ENCODE data around the gene WDFY4.

The WDFY4 gene

DNA sequence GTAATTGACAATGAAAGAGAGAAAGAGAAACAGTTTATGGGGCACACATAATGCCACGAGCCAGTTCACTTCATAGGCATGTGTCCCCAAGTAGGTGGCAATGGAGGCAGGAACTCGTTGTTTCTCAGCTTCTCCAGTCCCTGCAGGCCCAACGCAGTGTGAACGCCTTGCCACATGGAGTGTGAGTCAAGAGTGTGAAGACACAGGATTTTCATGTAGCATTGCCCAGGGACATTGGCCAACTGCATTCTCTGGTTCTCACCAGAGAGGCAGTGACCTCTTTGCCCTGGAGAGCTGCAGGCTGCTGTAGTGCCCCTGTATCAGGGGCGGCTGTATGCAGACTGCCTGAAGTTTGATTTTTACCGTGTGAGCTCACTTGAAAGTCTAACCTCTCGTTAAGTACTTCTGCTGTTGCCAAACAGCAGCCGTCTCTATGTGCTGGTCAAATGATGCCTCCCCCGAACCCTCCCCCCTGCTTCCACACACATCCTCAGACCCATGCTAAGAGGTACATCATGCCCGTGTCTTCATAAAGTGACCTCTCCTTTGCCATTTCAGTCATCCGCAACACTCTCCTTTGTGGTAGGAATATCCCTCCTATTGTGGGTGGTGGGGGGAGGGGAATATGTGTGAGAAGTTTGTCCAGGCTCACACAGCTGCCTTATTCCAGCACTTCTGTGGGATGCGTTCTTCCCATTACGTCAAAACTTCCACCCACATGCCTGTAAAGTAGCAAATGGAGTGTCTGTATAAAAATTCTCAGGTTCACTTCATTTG lies 242.3 kb downstream of the WDFY4 start:
- no peak for DNase-seq

DNA sequence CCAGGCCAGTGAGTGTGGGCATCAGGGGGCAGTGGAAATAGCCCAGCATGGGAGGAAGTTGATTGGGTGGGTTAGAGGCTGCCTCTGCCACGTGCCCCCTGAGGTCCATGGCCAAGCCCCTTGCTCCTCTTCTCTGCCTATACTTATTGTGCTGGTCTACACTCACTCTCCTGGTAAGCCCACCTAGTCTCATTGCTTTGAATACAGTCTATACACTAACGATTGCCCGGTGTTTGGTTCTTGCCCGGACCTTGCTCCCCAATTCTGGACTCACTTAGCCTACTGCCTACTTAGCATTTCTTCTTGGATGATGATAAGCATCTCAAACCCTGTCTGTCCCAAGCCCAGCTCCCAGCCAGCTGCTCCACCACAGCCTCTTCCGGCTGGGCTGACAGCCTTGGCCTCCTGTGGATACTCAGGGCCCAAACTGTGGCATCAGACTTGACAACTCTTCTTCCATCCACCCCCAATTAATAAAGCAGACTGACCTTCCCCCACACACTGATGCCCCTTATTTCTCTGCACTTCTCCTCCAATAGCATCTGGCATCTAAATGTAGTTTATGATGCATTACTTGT lies 244.8 kb downstream of the WDFY4 start:
- DNase-seq = no peak

DNA sequence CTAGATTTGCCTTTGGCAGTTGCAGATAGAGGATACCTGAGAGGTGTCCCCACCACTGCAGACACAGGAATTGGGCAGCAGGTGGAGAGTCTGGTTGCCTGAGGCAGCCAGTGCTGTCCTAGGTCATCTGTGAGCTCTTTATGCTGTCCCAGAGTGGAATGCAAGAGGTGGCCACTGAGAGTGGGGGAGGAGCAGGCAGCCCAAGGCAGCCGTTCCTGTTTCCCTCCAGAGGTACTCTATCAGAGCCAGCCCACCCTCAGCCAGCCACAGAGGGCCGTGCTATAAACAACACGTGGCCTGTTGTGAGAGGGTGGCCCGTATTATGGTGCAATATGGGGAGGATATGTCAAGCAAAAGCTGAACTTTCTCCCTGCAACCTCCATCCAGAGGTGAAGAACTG lies 246.5 kb downstream of the WDFY4 start:
- DNase-seq = no peak

DNA sequence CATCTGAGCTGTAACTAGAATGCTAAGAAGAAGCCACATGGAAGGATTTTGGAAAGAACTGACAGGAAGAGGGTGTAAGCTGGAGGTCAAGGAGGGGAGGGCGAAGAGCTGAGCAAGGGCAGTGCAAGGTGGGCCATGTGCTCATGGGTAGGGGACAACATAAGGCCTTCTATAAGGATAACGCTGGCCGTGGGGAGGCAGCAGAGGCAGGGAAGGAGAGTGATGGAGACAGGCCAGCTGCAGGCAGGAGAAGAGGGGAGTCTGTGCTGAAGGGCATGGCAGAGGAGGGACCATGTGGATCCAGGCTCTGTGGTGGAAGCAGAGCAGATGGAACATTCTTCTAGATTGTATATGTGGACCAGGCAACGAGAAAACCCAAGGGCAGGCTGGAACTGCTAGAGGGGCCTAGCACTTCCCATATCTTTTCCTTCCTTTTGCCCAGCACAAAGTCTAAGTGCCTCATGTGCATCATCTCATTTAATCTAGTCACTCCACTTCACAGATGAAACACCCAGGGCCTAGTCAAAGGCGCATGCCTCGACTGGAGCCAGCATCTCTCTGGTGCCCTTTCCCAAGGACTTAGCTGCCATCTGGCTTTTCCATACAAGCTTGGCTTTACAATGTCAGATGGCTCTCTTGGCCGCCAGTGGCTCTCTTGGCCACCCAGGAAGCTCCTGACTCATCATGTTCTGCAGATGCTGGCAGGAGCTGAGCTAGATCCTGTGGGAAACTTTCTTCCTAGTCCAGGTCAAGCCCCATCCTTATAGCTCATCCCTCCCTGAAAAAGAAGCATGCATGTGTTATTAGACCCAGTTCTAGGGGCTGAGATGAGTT lies 248.4 kb downstream of the WDFY4 start:
- DNase-seq = no peak

DNA sequence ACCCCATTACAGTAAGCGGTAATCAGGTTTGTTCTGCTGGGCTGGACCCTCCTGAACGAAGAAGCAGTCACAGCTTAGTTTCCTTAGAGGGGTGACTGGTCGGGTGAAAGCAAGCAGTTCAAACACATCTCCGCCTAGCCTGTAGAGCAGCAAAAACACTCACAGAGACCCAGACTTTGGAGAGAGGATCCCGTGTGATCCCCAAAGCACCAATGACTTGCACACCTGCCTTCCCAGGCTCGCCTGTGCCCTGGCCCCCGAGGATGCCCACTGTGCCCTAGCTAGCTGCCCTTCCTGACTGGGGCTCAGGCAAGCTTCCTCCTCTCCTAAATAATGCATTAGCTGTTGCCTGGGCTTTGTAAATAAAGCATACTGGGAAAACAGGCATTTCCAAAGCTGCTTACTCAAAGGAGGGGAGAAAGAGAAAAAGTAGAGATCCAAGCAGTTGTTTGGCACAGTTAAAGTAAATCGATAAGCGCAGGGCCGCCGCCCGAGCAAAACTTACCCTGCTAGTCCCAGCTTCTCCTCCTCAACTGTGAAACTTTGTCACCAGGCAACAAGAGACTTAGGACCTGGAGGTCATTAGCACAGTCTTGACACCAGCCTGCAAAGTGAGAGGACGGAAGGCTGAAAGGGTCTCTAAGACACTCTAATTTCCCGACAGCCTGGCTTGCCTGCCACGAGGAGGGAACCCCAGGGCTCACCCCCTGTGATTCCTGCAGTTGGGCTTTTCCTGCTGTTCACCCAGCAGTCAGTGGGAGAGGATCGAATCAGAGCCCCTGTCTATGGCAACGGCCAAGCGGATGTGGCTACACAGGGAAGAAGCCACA lies 250.2 kb downstream of the WDFY4 start:
- DNase-seq = no peak

DNA sequence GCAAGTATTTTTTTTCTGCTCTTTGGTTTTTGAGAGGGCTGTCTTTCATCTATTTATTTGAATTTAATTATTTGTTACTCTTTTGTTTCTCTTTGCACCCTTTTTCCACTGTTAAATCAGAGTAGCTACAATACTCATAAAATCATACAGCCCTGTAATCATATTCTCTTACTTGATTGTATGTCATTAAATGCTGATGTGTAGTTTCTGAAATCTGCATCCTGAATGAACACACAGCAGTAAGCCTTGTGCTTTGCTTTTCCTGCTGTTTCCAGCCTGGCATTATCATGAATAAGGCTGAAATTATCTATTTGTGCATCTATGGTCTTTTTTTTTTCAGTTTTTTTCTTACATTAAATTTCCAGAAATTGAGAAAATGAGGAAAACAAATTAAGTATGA lies 250.9 kb downstream of the WDFY4 start:
- no peak for DNase-seq

DNA sequence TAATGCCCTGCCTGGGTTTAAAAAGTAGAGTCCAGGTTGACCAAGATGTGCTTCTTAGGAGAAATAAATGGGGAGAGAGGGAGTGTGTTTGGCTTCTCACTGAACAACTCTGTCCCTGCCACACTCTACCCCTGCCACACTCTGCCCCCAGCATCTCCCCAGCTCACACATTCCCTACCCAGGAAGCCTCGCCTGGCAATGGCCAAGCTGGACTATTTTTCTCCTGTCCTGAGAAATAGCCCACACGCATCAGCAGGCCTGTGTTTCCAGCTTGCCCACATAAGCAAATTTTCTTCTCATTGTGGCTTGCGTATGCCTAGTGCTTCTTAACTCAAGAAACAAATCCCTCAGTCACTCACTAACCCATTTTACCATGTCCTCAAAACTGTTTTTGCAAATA lies 253.1 kb downstream of the WDFY4 start:
- no peak for DNase-seq

DNA sequence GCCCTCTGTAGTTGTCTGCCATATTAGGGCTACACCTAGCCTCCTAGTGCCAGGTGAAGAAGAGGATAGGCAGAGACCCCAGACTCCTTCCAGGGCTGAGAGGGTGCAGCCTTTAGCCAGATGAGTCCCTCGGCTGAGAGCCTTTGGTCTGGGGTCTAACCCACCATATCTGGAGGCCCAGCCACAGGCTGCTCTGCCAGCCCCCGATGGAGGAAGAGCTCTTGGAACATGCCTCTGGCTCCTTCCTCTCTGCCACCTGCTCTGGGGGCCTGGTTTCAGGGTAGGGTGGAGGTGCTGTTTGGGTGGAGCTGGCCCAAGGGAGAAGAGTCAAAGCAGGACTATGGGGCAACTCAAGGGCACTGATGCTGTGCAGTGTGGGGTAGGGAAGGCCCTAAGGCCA lies 253.6 kb downstream of the WDFY4 start:
- no peak for DNase-seq

DNA sequence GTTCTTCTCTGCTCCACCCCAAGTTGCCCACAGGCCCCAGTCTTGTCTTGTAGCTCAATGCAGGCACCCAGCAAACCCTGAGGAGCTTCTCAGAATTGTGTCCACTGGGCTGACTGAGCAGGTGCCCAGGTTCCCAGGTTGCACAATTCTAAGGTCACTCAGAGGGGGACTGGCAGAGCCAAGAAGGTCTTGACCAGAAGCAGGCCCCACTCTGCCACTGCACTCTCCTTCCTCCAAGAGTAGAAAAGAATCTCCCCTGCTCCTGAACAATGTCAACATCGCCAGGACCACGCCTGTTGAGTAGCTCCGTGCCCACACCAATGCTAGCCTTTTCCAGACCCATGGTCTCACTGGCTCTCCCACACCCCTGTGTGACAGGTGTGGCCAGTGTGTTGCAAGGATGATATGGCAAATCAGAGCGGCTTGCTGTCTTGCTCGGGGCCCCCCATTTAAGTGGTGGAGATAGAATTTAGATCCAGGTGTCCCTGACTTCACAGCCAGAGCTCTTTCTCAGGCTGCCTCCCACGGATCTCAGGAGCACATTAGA lies 254.4 kb downstream of the WDFY4 start:
- no peak for DNase-seq

DNA sequence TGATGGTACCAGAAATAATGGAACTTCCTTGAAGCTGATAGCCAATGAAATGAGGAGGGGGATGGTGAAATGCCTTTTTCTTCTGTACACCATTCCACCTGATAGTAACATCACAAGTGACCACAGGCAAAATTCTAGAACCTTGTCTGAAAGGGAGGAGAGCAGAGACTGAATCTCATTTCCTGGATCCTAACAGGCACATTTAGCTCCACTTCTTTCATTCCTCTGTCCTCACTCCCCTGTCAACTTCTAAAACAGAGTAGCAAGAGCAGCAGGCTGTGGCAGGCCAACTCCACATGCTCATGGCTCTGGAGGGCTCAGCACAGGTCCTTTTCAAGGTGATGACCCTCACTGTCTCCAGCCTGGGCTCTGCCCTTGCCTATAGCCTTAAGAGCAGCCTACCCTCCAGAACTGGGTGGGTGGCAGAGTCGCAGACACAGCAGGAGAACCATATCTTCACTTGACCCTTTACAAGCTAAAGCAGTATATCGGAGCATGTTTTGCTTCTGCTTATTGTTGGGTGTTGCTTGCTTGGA lies 255.2 kb downstream of the WDFY4 start, which contains the start of gene LRRC18:
TSS of gene LRRC18 (minus strand) at position 51 of the 536 bp plus-strand sequence. CDS start 25,685 bp downstream, outside the sequence.
- no peak for DNase-seq

DNA sequence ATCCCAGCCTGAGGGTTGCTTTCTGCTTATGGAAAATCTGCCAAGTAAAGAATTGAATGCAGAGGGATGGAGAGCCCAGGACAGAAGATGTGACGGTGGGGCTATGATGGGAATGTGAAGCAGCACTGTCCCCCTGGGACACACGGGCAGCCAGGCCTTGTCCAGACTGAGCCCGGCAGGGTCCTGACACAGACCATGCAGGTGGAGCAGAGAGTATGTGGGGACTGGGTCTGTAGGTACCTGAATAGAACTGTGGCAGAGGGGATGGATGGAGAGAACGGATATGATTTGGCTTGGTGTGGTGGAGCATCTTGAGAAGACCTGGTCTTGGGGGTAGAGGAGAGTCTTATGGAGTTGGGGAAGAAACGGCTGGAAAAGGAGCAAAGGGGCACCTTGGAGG lies 255.7 kb downstream of the WDFY4 start:
- DNase-seq = no peak

DNA sequence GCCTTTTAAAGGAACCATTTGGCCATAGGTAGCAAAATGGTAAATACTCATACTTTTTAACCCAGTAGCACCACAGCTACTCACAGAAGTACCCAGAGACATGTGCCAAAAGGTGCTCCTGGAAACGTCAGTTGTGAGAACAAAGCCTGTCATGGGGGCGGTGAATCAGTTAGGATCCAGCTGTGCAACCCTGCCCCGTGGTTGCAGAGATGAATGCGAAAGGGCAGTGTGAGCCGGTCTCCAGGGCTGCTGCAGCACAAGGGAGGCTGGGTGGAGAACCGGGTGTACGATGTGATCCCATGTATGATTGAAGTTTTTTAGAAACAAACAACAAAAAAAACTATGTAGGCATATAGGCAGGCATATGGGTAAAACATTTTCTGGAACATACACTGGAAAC lies 256.3 kb downstream of the WDFY4 start:
- DNase-seq = no peak

DNA sequence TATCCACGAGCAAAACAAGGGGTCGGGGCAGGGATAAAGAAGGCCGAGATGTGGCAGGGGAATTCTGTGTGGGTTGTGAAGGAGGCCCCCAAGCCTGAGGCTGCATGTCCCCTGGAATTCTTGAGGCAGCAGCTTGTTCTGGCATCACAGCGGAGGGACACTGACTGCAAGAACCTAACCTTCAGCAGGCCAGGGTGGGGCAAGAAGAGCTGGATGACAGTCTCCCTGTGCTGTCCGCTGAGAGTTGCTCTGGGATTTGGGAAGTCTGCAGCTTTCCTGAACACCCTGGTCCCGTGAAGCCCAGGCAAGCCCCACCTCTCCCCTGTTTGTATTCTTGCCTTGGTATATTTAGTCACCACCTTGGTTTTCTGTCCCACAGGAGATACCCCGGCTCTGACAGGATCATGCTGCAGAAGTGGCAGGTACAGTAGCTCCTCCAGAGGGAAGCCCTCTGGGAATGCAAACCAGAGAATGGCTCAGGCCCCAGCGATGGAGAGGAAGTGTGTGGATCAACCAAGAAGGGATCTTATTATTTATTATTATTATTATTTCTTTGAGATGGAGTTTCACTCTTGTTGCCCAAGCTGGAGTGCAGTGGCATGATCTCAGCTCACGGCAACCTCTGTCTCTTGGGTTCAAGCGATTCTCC lies 256.9 kb downstream of the WDFY4 start:
- no peak for DNase-seq

DNA sequence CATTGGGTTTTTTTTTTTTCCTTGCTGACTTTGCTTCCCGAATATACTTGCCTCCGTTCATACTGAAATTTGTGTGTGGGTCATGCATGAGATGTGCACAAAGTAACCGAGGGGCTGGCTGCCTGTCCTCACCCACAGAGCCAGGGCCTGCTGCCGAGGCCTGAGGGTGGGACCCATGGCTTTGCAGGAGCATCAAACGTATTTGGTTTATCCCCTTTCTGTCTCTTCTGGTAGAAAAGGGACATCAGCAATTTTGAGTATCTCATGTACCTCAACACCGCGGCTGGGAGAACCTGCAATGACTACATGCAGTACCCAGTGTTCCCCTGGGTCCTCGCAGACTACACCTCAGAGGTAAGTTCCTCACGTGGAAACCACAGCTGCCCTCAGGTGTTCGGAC lies 258.4 kb downstream of the WDFY4 start:
- DNase-seq = no peak

DNA sequence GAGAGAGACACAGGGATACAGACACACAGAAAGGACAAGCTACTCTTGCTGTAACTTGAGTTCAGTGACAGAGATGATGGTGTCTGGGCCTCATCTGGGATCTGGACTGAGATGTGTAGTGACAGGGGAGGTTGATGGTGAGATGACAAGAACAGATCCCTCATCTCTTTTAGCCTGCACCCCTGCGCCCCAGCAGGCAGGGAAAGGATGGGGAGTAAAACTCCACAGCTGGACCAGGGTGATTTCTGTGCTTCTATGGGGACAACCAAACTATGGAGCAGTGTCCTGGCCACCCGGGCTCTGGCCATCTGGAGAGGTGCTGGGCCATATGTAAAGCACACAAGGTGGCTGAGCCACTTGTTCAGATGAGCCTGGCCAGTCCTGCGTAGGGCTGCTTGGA lies 259.5 kb downstream of the WDFY4 start:
- no peak for DNase-seq

DNA sequence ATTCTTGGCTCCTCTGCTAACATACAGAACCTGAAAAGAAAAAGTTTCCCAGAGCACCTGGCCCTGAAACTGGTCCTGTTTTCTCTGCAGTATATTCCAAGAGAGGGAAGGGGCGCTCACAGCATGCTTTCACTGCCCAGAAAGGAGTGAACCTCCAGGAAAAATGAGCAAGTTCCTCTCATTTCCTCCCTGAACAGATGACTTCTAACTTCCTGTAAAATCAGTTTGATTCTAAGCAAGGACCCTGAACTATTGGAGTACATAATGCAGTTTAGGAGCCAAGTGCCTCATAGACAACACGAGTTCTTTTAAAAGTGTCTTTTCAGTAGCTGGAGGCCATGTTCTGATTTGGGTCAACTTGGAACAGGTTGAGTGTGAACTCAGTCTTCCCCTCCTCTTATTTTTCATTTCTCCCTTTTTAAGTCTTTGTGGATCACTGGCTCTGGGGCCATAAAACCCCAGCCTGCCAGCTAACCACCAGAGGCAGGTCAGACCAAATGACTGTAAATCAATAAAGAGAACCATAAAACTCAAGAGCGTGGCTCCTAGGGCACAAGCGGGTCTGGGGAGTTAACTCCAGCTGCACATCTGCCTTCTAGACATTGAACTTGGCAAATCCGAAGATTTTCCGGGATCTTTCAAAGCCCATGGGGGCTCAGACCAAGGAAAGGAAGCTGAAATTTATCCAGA lies 260.9 kb downstream of the WDFY4 start:
- no peak for DNase-seq

DNA sequence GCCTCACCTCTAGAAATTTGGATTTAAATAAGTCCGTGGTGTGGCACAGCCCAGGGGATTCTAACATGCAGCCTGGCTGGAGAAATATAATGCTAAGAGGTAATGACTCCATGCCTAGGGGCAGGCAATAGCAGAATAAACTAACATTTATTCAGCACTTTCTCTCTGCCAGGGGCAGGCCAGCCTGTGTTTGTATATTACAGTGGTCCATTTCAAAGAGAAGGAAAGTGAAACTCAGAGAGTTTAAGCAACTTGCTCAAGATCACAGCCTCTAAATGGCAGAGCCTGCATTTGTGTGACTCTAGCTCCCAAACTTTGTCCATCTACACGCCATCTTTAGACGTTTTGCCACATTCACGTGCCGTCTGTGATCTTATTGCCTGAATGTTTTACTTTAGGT lies 261.7 kb downstream of the WDFY4 start:
- DNase-seq = no peak

DNA sequence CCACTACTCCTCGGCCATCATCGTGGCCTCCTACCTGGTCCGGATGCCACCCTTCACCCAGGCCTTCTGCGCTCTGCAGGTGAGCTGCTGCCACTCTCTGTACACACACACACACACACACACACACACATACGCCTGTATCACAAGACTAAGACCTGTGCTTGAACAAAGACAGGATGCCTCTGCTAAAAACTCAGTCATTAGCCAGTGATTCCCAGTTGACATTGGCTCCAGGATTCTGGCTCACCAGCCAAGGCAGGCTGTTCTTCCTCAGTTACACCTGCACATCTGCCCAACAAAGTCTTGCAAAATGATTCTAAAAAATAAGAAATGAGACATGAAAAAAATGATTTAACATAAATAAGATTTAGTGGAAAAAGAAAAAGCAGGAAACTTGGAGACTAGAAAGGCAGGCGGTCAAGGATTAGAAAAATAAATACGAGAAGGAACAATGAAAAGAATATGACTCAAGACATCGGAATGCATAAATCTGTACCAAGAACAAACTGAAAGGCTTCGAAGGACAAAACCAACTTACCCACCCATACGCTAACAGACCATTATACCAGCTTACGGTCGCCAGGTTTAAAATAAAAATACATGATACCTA lies 262.3 kb downstream of the WDFY4 start:
- no peak for DNase-seq

DNA sequence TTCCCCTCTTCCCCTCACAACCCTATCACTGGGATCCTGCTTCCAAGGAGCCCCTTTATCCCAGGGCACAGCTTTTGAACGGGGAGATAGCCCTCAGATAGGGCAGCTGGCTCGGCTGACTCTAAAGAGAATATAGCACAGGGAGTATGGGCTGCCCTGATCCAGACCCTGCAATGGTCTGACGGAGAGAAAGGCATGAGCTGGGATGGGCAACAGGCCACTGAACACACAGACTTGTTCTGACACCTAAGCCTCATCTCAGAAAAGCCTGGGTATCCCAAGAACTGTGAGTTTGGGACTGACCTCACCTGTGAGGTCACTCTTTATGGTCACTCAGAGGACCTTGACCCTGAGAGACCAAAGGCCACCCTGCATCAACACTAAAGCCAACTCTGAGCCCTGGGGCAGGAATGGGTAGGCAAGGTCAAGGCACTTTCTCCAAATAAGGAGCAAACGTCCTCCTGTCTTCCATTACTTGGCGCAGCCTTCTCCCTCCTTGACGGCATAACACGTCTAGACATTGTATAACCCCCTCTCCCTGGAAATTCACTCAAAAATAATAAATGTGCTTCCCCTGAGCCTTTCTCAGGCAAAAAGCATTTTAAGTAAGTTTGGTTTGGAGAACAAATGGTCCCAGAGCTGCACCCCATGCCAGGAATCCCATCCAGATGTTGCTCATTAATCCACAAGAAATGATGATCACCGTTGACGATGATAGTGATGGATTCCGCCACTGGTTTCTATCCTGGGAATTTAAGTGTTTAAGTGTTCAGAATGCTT lies 263.2 kb downstream of the WDFY4 start:
- DNase-seq = no peak

DNA sequence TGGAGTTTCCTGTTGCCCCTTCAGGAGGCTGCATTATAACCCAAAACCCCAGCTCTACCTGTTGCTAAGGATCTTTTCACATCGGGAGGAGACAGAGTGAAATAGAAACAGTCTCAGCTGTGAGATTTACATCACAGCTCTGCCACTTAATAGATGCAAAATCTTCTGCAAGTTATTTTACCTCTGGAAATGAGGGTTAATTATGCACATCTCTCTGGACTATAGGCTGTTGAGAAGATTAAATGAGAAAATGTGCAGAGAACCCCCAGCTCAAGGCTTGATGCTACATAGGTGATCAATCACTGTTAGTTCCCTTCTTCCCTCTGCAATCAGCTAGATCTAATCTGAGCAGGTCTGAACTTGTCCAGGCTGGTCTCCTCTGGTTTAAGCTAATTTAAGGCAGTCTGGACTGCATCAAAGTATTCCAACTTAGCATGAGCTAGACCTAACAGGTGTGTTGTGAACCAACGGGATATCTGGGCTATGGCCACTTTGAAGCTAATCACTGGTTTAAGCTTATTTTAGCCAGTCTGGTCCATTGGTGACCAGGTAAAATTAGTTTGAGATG lies 263.9 kb downstream of the WDFY4 start:
- no peak for DNase-seq
